ENCODE results near the gene DYSF. TPM values are rescaled to one million over a fixed set of nuclear protein-coding genes. Genes with fewer than 3 reads are reported as not detected.
A peak's percentile ranks its signal among the peaks of the same experiment; 100 is the strongest.
"Not testable (repeated sequence)": the region's sequence is repeated elsewhere in the genome, so short reads cannot be mapped to it uniquely, and the experiment has no call there.

Gene DYSF
- total RNA-seq, 4 donors from 2014 or later, result 17.4 to 40.7 (median 18.5) TPM

DNA sequence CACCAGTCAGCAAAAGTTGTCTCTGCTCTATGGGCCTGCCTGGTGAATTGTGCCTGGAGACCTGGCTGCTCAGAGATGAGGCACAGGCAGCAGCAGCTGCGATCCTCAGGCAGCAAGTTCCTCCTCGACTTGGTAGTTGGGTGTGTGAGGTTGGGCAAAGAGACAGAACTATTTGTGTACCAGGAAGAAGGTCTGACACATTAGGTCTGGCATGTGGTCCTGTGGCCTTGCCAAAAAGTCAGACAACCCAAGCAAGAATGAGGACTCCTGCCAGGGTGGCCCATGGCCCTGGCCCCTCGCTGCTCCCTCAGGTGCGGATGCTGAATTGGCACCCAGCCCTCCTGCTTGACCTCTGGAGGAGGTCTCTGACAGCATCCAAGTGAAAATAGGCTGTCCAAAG, 192.7 kb downstream of the DYSF start:
- H3K9me3 ChIP-seq, result no peaks in the 10 kb centered on the region
- DNase-seq (ENCODE audit: extremely low spot score), result no peak
- H3K27ac ChIP-seq (replicated peaks in 1 of 4), result peak overlapping the region in 1 of 4 donors; percentile 17
- H3K4me1 ChIP-seq, result peaks cover 10 to 14% (median 12%) of the 10 kb centered on the region in 4 donors
- intact Hi-C loops (cut with DNase I), result no loop called here
- 70% methylated on average over 2 of the region's 4 CpGs for WGBS
- TF ChIP-seq POLR2AphosphoS5 (IDR thresholded peaks at IDR 0.05) (peak; percentile 12 to 54), EP300 (IDR thresholded peaks at IDR 0.05) (no peak)
- H3K27me3 ChIP-seq, result no peaks in the 10 kb centered on the region
- H3K36me3 ChIP-seq, result peaks cover 0 to 13% (median 8%) of the 10 kb centered on the region in 4 donors
- H3K4me3 ChIP-seq, result no peak overlapping the region

DNA sequence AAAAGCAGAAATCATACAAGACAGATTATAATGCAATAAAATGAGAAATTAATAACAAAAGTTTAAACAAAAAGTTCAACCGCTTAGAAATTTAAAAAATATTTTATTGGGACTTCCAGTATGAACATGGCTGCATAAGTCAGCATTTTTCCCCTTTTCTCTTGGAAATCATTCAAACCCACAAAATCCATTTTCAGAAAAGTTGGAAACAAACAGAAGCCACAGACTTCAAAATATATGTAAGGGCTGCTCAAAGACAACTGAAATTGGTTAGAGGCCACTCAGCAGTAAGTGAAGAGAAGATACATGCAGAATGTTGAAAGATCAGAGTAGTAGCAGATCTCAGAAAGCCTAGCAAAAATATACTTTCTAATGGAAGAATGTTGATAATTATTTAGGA, 194.0 kb downstream of the DYSF start:
- Histone ChIP-seq H3K36me3 (peaks cover 0 to 12% (median 8%) of the 10 kb centered on the region in 4 donors), H3K27me3 (no peaks in the 10 kb centered on the region), H3K27ac (replicated peaks in 1 of 4) (no peak overlapping the region), H3K9me3 (no peaks in the 10 kb centered on the region), H3K4me3 (no peak overlapping the region), H3K4me1 (peaks cover 10 to 14% (median 12%) of the 10 kb centered on the region in 4 donors)
- 91% methylated on average over 1 of the region's 1 CpG for WGBS
- no peak for TF ChIP-seq POLR2A (IDR thresholded peaks at IDR 0.05; ENCODE audit: low read depth)
- intact Hi-C loops (cut with DNase I), result no loop called here
- no peak for DNase-seq (ENCODE audit: extremely low spot score)

DNA sequence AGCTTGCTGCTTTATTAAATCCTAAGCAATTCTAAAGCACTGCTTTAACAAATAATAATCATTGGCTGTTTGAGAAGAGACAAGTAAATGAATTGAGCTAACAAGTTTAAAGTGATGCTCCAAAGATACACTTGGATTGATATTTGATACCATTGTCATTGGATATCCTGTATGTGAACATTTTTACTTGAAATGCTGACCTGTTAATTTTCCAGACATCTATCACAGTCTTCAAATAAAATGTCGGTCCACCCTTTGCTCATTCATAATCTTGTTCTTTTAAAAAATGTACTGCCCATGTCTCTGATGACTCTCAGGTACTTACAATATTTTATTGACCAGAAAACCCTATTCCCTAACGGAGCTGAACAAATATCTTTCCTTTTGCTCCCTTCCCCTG, 202.1 kb downstream of the DYSF start:
- intact Hi-C loops (cut with DNase I), result no loop called here
- no peak for TF ChIP-seq CTCF (IDR thresholded peaks at IDR 0.05)
- no peak for TF ChIP-seq POLR2AphosphoS5 (IDR thresholded peaks at IDR 0.05)
- no peak for TF ChIP-seq POLR2A (IDR thresholded peaks at IDR 0.05; ENCODE audit: low read depth)
- no peak for TF ChIP-seq EP300 (IDR thresholded peaks at IDR 0.05)
- Histone ChIP-seq H3K9me3 (peaks cover 0 to 17% (median 11%) of the 10 kb centered on the region in 4 donors), H3K27ac (replicated peaks in 1 of 4) (no peak overlapping the region), H3K4me3 (no peak overlapping the region), H3K36me3 (peaks cover 0 to 48% (median 32%) of the 10 kb centered on the region in 4 donors), H3K4me1 (no peaks in the 10 kb centered on the region), H3K27me3 (no peaks in the 10 kb centered on the region)
- no peak for DNase-seq (ENCODE audit: extremely low spot score)
- 89% methylated on average over 2 of the region's 2 CpGs for WGBS

DNA sequence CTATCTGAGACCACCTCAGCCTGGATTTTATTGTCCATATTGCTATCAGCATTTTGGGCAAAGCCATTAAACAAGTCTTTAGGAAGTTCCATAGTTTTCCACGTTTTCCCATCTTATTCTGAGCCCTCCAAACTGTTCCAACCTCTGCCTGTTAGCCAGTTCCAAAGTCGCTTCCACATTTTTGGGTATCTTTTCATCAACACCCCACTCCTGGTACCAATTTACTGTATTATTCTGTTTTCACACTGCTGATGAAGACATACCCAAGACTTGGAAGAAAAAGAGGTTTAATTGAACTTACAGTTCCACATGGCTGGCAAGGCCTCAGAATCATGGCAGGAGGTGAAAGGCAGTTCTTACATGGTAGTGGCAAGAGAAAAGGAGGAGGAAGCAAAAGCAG, 204.9 kb downstream of the DYSF start:
- H3K27me3 ChIP-seq; H3K4me1 ChIP-seq; H3K4me3 ChIP-seq; DNase-seq (ENCODE audit: extremely low spot score); intact Hi-C loops (cut with DNase I); H3K27ac ChIP-seq (replicated peaks in 1 of 4): not testable (repeated sequence)
- H3K36me3 ChIP-seq, result peaks cover 0 to 51% (median 35%) of the 10 kb centered on the region in 4 donors
- 57% methylated on average over 2 of the region's 2 CpGs for WGBS
- peaks cover 0 to 17% (median 11%) of the 10 kb centered on the region in 4 donors for H3K9me3 ChIP-seq

- WGBS, result 97% methylated on average over 3 of the region's 3 CpGs
- intact Hi-C loops (cut with DNase I), result no loop called here
- Histone ChIP-seq H3K9me3 (peaks cover 0 to 17% (median 11%) of the 10 kb centered on the region in 4 donors), H3K36me3 (peaks cover 0 to 56% (median 38%) of the 10 kb centered on the region in 4 donors), H3K27ac (replicated peaks in 1 of 4) (no peak overlapping the region), H3K4me3 (no peak overlapping the region), H3K4me1 (no peaks in the 10 kb centered on the region), H3K27me3 (no peaks in the 10 kb centered on the region)
- no peak for TF ChIP-seq POLR2AphosphoS5 (IDR thresholded peaks at IDR 0.05)
- no peak for TF ChIP-seq CTCF (IDR thresholded peaks at IDR 0.05)
- no peak for TF ChIP-seq EP300 (IDR thresholded peaks at IDR 0.05)
- no peak for TF ChIP-seq POLR2A (IDR thresholded peaks at IDR 0.05; ENCODE audit: low read depth)
- DNase-seq (ENCODE audit: extremely low spot score), result peak; percentile 45
Observed at GRCh38 chr2:71658771-71659170, 205.4 kb downstream of the DYSF start.

DNA sequence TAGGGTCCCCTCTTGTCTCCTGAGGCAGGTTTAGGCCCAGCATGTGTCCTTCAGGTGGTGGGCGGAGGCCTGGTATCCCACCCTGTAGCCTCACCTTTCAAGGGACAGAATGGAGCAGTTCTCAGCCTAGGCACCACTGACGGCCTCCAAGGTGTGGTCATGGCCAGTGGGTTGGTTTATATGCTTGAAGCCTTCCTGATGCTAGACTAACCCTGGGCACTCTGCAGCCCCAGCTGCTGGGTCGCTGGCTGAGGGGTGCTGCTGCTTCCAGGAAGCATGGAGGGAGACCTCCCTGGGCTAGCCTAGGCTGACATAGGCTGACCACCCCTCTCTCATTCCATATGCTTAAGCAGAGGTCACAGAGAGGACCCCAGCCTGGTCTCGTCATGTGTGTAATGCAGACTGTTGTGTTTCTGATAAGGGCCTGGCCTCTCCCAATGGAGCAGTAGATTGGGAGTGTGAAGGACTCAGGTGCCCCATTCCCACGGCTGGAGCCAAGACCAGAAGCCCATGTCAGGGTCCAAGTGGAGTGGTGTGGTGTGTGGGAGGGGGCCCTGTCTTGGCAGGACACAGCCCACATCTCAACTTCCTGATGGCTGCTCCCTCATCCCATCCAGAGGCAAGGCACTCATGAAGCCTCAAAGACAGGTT, 206.6 kb downstream of the DYSF start:
- intact Hi-C loops (cut with DNase I), result no loop called here
- no peak for DNase-seq (ENCODE audit: extremely low spot score)
- 56% methylated on average over 2 of the region's 5 CpGs for WGBS
- H3K4me1 ChIP-seq, result no peaks in the 10 kb centered on the region
- no peak overlapping the region for H3K27ac ChIP-seq (replicated peaks in 1 of 4)
- no peak for TF ChIP-seq EP300 (IDR thresholded peaks at IDR 0.05)
- TF ChIP-seq POLR2AphosphoS5 (IDR thresholded peaks at IDR 0.05), result no peak
- no peak for TF ChIP-seq CTCF (IDR thresholded peaks at IDR 0.05)
- TF ChIP-seq POLR2A (IDR thresholded peaks at IDR 0.05; ENCODE audit: low read depth), result no peak
- H3K36me3 ChIP-seq, result peaks cover 0 to 68% (median 49%) of the 10 kb centered on the region in 4 donors
- H3K4me3 ChIP-seq, result no peak overlapping the region
- peaks cover 0 to 17% (median 11%) of the 10 kb centered on the region in 4 donors for H3K9me3 ChIP-seq
- H3K27me3 ChIP-seq, result no peaks in the 10 kb centered on the region
